A673 (cell line): ENCODE measurements around the gene ZNF865. TPM values are rescaled to one million over a fixed set of nuclear protein-coding genes. Genes with fewer than 3 reads are reported as not detected.

Experiments used
- BruUV-seq: library from RNA; stranded (reverse); fragments of 400-500 nt; replicated peaks from 2 replicates; lab custom pipeline; 2021; lab: Mats Ljungman, UMichigan
- CTCF ChIA-PET: fragments of 300-600 bp; sonication (Branson Sonifier 250); formaldehyde crosslinking; loops from one replicate; lab custom pipeline; 2022; ENCODE audit warnings: antibody characterized with exemption; lab: Charles Lee
- POLR2A ChIA-PET: fragments of 300-600 bp; sonication (Branson Sonifier 250); formaldehyde crosslinking; loops from one replicate; lab custom pipeline; 2022; ENCODE audit warnings: antibody characterized with exemption; ENCODE audit not compliant: low non-redundant PET; lab: Charles Lee
- DNase-seq: peaks from one replicate; pipeline ENCODE4 v3.0.0-alpha.2; 2015; ENCODE audit warnings: low spot score
- H3K27ac ChIP-seq: fragments of 200-600 bp; sonication (generic); 2 replicates; pipeline ENCODE4 v1.5.1; 2016; ENCODE audit warnings: mixed run types, low read depth, mild to moderate bottlenecking, mixed read lengths, antibody characterized with exemption, low read length; ENCODE audit not compliant: poor library complexity, severe bottlenecking
- H3K27me3 ChIP-seq: fragments of 200-600 bp; sonication (generic); replicated peaks from 2 replicates; pipeline ENCODE4 v1.6.1; 2017; ENCODE audit warnings: mixed run types, low read depth, mild to moderate bottlenecking, mixed read lengths, antibody characterized with exemption, low read length; ENCODE audit not compliant: insufficient read depth, poor library complexity
- H3K36me3 ChIP-seq: fragments of 200-600 bp; sonication (generic); 2 replicates; pipeline ENCODE4 v1.6.1; 2016; ENCODE audit warnings: mixed run types, mild to moderate bottlenecking, mixed read lengths, antibody characterized with exemption, low read length; ENCODE audit not compliant: insufficient read depth, poor library complexity, severe bottlenecking
- H3K4me1 ChIP-seq: fragments of 200-600 bp; sonication (generic); 2 replicates; pipeline ENCODE4 v1.6.1; 2017; ENCODE audit warnings: mixed run types, mild to moderate bottlenecking, mixed read lengths, antibody characterized with exemption, low read length; ENCODE audit not compliant: insufficient read depth, poor library complexity, severe bottlenecking
- H3K4me3 ChIP-seq: fragments of 200-600 bp; sonication (generic); 2 replicates; pipeline ENCODE4 v1.5.1; 2016; ENCODE audit warnings: low read depth, mixed run types, mild to moderate bottlenecking, mixed read lengths, low read length; ENCODE audit not compliant: poor library complexity, severe bottlenecking
- H3K9me3 ChIP-seq: fragments of 200-600 bp; sonication (generic); 2 replicates; pipeline ENCODE4 v1.6.1; 2016; ENCODE audit warnings: mixed run types, low read depth, mild to moderate bottlenecking, mixed read lengths, antibody characterized with exemption, low read length; ENCODE audit not compliant: poor library complexity, severe bottlenecking
- EZH2 ChIP-seq: fragments of 200-600 bp; sonication (generic); IDR thresholded peaks from 2 replicates; pipeline ENCODE4 v1.6.1; 2017; ENCODE audit warnings: borderline replicate concordance, low read depth, mild to moderate bottlenecking, mixed read lengths, antibody characterized with exemption, low read length; ENCODE audit not compliant: poor library complexity, severe bottlenecking
- intact Hi-C: fragments of 100-400 bp; cut with micrococcal nuclease; formaldehyde crosslinking; loops from one replicate; pipeline ENCODE4 v1.10.0; 2022; ENCODE audit not compliant: unreplicated experiment
- total RNA-seq: library from RNA; stranded (reverse); gene quantifications from 2 replicates; pipeline ENCODE4 v1.2.3, GENCODE V29; 2021
- TF ChIP-seq, protein P1 (sequence below): fragments of 300-800, 200-600 bp; sonication (generic); conservative IDR thresholded peaks from 2 replicates; pipeline ENCODE4 v1.5.1; 2017; ENCODE audit warnings: low read depth, mild to moderate bottlenecking, antibody characterized with exemption, low read length, moderate library complexity, mixed read lengths

The ZNF865 gene
- total RNA-seq, 1 experiment from 2014 or later = 16.1 TPM

DNA sequence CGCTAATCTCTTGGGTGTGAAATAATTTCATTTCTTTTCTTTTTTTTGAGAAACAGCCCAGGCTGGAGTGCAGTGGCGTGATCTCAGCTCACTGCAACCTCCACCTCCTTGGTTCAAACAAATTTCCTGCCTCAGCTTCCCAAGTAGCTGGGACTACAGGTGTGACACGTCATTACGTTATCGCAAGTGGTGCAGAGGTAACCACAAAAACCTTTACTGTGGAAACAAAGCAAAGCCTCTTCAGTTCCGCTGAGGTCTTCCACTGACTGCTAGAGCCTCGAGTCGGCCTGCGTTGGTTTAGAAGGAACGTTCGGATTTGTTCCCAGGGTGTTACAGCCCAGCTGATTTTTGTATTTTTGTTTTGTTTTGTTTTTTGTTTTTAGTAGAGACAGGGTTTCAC lies 20.9 kb downstream of the ZNF865 start:
- Histone ChIP-seq H3K27ac (no peak overlapping the region), H3K4me1 (peaks cover 5% of the 10 kb centered on the region), H3K27me3 (no peaks in the 10 kb centered on the region), H3K36me3 (no peaks in the 10 kb centered on the region), H3K4me3 (no peak overlapping the region), H3K9me3 (no peaks in the 10 kb centered on the region)
- no peak for DNase-seq
- ChIA-PET POLR2A (no interaction called here), CTCF (no interaction called here)
- intact Hi-C loops = no loop called here
- no peak for TF ChIP-seq EZH2
- TF ChIP-seq, protein P1, sequence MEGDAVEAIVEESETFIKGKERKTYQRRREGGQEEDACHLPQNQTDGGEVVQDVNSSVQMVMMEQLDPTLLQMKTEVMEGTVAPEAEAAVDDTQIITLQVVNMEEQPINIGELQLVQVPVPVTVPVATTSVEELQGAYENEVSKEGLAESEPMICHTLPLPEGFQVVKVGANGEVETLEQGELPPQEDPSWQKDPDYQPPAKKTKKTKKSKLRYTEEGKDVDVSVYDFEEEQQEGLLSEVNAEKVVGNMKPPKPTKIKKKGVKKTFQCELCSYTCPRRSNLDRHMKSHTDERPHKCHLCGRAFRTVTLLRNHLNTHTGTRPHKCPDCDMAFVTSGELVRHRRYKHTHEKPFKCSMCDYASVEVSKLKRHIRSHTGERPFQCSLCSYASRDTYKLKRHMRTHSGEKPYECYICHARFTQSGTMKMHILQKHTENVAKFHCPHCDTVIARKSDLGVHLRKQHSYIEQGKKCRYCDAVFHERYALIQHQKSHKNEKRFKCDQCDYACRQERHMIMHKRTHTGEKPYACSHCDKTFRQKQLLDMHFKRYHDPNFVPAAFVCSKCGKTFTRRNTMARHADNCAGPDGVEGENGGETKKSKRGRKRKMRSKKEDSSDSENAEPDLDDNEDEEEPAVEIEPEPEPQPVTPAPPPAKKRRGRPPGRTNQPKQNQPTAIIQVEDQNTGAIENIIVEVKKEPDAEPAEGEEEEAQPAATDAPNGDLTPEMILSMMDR = no peak
- no TSS peak for BruUV-seq

DNA sequence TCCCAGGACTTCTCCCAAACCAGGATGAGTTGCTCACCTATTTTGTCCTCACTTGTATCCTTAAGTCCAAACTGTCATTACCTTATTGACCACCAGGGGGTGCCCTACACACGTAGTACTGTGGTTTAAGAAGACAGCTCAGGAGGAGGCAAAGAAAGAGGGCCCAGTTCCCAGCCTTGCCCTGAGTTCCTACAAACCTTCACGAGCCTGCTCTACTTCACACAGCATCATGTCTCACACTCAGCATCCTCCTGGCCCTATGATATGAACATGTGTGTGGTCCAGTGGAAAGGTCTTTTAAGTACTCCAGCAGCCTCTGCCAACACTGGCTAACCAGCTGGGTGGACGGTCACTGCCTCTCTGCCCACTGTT lies 27.0 kb downstream of the ZNF865 start:
- CTCF ChIA-PET = interaction anchor here (0.5 to 2.2 kb wide), 14 partner anchors 8 to 491 kb away, joined by 3 to 21 read pairs (median 5); partner anchors contain the start of genes FIZ1, U2AF2, ZNF628 and ZNF784
- intact Hi-C loops = loop anchor here (2.0 to 5.0 kb wide), 2 partner anchors 176 to 490 kb away; no protein-coding TSS in a partner anchor
- no TSS peak for BruUV-seq
- TF ChIP-seq EZH2 = no peak
- TF ChIP-seq, protein P1 = peak; percentile 80
- H3K4me3 ChIP-seq = no peak overlapping the region
- POLR2A ChIA-PET = interaction anchor here (0.6 kb wide), 1 partner anchor 28 kb away, joined by 6 read pairs; no protein-coding TSS in a partner anchor
- peak; percentile 94 for DNase-seq
- H3K27ac ChIP-seq = no peak overlapping the region
- H3K4me1 ChIP-seq = peaks cover 14% of the 10 kb centered on the region
- H3K9me3 ChIP-seq = no peaks in the 10 kb centered on the region
- no peaks in the 10 kb centered on the region for H3K27me3 ChIP-seq
- H3K36me3 ChIP-seq = no peaks in the 10 kb centered on the region

DNA sequence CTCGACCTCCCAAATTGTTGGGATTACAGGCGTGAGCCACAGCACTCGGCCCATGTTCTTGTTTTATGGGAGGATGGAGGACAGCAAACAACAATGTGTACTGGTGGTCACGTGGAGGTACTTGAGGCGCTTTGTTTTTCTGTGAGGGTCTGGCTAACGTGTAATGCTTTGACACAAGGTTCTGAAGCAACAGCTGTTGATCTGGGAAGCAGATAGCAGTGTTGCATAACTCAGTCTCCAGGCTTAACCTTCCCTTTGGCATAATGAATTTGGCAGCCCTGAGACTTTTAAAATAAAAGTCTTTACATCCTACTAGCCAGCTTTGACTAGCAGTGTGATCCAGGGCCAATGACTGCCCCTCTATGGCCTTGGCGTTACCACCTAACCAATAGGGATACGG lies 28.4 kb downstream of the ZNF865 start:
- no TSS peak for BruUV-seq

More for the DNA sequence above, 28.4 kb downstream of the ZNF865 start:
- no peak for TF ChIP-seq EZH2
- TF ChIP-seq, protein P1 = no peak
- DNase-seq = no peak
- no peaks in the 10 kb centered on the region for H3K27me3 ChIP-seq
- H3K4me3 ChIP-seq = no peak overlapping the region
- ChIA-PET CTCF (interaction anchor here (0.7 to 1.5 kb wide), 3 partner anchors 9 to 71 kb away, joined by 3 to 13 read pairs (median 5); partner anchors contain the start of gene ZNF784), POLR2A (no interaction called here)
- H3K4me1 ChIP-seq = peaks cover 14% of the 10 kb centered on the region
- no peaks in the 10 kb centered on the region for H3K36me3 ChIP-seq
- intact Hi-C loops = loop anchor here (2.0 to 5.0 kb wide), 2 partner anchors 175 to 492 kb away; no protein-coding TSS in a partner anchor
- no peaks in the 10 kb centered on the region for H3K9me3 ChIP-seq
- H3K27ac ChIP-seq = peak overlapping the region; percentile 87
